H4 (cell line): ENCODE results near the gene ERICH6B. TPM values are rescaled to one million over a fixed set of nuclear protein-coding genes. Genes with fewer than 3 reads are reported as not detected.

Experiments used
- DNase-seq: peaks from one replicate; pipeline ENCODE4 v3.0.0-alpha.2; 2015; ENCODE audit warnings: low spot score
- total RNA-seq: library from RNA; depleted of rRNA; stranded (reverse); fragments of >200 nt; shearing (Covaris generic); gene quantifications from 2 replicates; pipeline ENCODE4 v1.2.3, GENCODE V29; 2014; rRNA removed

Gene ERICH6B
- total RNA-seq, 1 experiment from 2014 or later, result not detected

DNA sequence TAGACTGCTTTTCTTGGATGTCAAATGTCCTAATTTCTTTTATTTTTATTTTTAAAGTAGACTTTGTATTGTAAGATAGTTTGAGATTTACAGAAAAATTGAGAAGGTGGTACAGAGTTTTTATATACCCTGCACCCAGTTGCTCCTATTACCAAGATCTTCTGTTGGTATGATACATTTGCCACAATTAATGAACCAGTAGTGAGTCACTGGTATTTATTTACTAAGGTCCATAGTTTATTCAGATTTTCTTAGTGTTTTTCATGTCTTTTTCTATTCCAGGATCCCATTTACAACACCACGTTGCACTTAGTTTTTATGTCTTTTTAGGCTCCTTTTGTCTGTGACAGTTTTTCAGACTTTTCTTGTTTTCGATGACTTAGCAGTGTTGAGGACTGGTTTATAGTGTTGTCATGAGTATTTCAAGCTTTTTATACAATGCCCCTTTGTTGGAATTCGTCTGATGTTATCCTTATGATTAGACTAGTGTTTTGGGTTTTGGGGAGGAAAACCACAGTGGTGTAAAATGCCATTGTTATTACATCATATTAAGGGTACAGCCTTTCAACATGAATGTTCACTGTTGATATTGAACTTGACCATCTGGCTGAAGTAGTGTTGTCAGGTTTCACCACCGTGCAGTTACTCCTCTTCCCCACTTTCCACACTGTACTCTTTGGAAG, 114.9 kb downstream of the ERICH6B start:
- peak; percentile 90 for DNase-seq

- no peak for DNase-seq
Observed at GRCh38 chr13:45496942-45497341, 118.6 kb downstream of the ERICH6B start.

GRCh38 chr13:45492538-45492937, 123.0 kb downstream of the ERICH6B start:
- DNase-seq, result no peak

Other genes starting within 250 kb of the ERICH6B start
- 5.5 and 7.1 TPM in 2 replicates for gene SLC25A30, start 197.4 kb downstream of the ERICH6B start, total RNA-seq
- 7.5 and 8.4 TPM in 2 replicates for gene COG3, start 150.8 kb downstream of the ERICH6B start, total RNA-seq
- gene CBY2, start 86.6 kb upstream of the ERICH6B start, total RNA-seq, result not detected in 2 replicates
- gene SIAH3, start 236.0 kb upstream of the ERICH6B start, total RNA-seq, result not detected in 2 replicates